GM19043 (cell line): ENCODE measurements around the gene PRKG1.
"Not testable (repeated sequence)": the region's sequence is repeated elsewhere in the genome, so short reads cannot be mapped to it uniquely, and the experiment has no call there.

Experiments
- ATAC-seq: cut with Tn5 transposase; IDR thresholded peaks from one replicate; pipeline ENCODE4 v1.9.1; 2021; ENCODE audit warnings: low read depth; ENCODE audit not compliant: unreplicated experiment

The PRKG1 gene

DNA sequence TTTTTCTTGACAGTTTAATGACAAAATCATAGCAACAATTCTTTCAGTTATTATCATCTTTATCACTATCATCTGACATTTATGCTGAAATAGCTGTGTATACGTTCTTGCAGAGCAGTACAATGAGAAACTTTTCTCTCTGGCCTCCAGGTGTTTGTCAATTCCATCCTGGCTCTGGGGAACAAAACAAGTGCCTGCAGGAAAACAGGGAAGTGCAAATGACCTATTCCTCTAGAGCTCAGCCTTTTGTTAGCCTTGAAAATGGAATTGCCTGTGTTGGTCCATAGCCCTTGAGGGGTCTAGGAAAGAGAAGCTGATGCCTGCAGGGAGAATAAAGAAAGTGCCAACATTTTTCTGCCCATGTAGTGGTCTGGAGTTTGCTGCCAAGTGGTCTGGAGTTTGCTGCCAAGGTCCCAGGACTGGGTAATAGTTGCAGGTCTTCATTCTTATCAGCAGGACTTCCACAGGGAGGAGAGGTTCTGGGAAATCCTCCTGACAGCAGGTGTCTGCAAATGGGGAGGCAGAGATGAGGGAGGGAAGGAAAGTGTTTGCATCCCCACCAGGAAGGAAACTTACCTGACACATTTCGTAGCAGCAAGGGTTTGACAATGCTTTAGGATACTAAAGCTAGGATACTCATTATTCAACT lies 635.2 kb downstream of the PRKG1 start:
- ATAC-seq: no peak

- no peak for ATAC-seq
Observed at GRCh38 chr10:51711519-51711891, 637.2 kb downstream of the PRKG1 start.

DNA sequence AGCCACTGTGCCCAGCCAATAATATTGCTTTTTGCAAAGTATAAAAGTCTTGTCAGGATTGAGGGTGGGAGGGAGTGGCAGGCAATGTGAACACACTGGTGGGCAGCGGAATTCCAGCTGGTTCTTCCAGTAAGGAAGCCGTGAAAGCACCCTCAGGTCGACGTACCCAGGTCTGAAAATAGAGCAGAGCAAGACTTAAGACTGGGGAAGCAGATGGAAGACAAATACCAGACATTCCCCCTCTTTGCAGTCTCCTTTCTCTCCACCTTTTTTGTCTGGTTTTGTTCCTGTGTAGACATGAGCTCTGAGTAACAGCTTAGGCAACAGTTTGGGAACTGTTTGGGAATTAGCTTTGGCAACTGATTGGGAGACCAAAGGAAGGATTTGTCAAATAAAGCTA lies 642.7 kb downstream of the PRKG1 start:
- no peak for ATAC-seq

DNA sequence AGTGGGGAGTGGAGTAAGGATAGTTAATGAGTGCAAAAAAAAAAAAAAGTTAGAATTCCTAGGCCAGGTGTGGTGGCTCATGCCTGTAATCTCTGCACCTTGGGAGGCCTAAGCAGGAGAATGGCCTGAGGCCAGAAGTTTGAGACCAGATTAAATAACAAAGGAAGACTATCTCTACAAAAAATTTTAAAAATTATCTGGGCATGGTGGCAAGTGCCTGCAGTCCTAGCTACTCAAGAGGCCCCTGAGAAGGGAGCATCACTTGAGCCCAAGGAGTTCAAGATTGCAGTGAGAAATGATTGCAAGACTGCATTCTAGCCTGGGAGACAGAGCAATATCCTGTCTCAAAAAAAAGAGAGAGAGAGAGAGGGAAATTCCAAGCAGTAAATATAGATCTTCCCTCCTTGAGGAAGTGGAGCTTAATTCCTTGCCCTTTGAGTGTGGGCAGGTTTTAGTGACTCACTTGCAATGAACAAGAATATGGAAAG lies 644.6 kb downstream of the PRKG1 start:
- ATAC-seq: no peak

GRCh38 chr10:51724038-51724437 lies 649.8 kb downstream of the PRKG1 start:
- no peak for ATAC-seq

DNA sequence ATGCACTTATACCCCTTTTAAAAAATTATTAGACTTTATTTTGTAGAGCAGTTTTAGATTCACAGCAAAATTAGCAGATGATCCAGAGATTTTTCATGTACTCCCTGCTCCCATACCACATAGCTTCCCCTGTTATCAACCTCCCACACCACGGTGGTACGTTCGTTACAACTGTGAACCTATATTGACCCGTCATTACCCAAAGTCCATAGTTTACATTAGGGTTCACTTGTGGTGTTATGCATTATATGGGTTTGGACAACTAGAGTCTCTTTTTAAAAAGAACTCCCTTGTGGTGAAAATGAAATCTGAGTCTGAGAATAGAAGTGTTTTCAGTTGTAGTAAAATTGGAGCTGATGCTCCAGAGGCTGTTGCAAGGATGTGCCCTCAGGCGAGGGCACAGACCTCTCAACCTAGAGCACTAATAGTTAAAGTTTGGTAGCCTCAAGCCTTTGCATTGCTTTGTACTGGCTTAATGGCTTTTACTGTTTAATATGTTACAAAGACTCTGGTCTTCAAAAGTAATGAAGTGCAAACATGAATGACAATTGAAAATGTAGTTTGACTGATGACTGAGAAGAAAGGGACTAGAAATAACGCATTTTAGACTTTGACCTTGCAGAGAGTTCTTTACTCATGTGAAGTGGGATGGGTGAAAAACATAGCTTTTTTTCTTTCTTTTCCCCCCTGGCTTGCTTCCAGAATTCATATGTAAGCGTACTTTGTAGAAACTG lies 655.7 kb downstream of the PRKG1 start:
- ATAC-seq: no peak

GRCh38 chr10:51733057-51733456 lies 658.8 kb downstream of the PRKG1 start:
- ATAC-seq: no peak

GRCh38 chr10:51743146-51743545 lies 668.9 kb downstream of the PRKG1 start:
- peak; percentile 83 for ATAC-seq

DNA sequence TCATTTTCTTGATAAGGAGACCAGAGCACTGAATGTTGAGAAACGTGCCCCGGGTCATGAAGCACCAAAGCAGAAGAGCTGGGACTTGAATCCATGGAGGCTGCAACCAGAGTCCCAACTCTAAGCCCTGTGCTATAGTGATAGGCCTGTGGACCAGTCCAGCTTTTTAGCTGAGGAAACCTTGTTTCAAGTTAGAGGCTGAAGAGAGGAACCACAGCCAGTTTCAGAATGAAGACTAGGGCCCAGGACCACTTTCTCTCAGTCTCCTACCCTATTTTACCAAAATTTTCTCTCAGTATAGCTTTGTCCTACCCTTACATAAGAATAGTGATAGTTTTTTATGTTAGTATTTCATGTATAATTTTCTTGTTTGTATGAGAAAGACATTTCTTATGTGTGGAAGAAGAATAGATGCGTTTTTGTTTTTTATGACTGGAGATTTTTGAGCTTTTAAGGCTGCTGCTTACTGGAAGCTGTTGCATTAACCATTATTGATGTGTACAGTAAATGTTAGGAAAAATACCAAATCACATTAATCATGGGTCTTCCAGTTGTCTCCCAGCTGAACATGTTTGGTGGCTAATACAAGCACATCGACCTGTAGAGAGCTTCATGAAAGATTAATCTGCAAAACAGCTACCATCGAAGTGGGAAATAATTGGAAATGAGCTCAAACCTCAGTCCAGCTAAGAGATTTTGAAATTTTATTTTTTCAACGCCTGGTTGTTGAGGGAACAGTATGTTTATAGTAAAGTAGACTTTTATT lies 670.1 kb downstream of the PRKG1 start:
- no peak for ATAC-seq

GRCh38 chr10:51745397-51745796 lies 671.1 kb downstream of the PRKG1 start:
- ATAC-seq: no peak

GRCh38 chr10:51747216-51747615 lies 672.9 kb downstream of the PRKG1 start:
- ATAC-seq: no peak

DNA sequence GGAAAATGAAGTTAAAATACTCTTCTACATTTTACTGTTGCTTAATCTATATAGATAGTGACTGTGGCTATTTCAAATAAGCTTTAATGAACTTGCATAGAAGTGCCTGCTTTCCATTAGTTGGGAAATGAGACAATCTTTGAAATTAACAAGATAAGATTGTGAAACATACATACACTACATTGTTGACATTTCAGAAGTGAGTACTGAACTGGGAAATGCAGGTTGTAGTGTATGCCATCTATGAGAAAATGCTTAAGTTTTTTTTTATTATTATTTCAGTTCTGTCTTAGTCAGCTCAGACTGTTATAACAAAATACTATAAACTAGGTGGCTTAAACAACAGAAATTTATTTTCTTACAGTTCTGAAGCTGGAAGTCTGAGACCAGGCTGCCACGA lies 674.7 kb downstream of the PRKG1 start:
- ATAC-seq: no peak

- ATAC-seq: no peak
Observed at GRCh38 chr10:51758366-51758765, 684.1 kb downstream of the PRKG1 start.

- ATAC-seq: not testable (repeated sequence)
Observed at GRCh38 chr10:51758838-51759237, 684.6 kb downstream of the PRKG1 start.

DNA sequence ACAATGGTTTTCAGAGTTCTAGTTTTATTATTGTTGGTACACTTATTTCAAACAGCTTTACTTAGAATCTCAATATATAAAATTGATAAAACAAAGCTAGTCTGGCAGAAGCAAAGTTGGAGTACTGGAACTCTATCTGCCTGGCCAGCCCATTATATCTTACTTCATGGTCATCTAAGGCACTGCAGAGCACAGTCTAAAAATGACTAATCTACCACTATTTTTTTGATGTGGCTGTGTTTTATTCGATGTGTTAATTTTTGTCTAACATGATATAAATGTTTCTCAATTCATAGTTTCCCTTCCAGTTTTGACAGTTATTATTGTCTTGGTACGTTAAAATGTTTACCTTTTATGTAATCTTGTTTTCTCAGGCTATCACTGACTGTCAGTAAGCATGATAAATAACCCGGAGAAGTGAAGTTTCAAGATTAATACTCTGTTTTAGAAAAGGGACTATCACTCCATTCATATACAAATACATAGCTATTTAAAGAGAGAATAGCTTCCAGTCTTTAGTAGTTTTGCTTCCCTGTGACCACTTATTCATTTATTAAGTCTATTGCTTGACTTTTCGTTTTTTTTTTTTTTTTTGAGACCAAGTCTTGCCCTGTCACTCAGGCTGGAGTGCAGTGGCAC lies 685.7 kb downstream of the PRKG1 start:
- no peak for ATAC-seq

DNA sequence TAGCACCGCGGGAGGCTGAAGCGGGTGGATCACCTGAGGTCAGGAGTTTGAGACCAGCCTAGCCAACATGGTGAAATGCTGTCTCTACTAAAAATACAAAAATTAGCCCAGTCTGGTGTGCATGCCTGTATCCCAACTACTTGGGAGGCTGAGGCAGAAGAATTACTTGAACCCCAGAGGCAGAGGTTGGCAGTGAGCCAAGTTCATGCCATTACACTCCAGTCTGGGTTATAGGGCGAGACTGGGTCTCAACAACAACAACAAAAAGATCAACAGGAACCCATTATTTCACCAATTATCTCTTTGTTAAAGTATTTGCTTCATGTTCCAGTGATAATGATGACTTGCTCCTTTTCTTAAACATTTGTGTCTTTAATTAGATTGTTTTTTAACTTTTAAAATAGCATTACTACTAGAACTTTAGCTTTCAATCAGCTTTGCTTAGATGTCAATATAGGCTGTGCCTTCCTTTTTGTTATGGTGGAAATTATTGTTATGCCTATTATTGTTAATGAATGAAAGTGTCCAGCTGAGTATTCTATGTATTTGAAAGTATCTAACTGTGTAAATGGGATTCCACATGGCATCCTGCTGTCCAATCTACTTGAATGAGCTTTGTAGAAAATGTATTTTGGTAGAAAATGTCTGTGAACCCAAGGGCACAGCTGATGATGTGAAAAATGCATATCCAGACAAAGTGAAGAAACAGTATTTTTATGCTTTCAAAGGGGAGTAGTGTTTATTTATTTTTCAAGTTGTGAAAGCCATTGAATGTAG lies 686.8 kb downstream of the PRKG1 start:
- ATAC-seq: no peak

DNA sequence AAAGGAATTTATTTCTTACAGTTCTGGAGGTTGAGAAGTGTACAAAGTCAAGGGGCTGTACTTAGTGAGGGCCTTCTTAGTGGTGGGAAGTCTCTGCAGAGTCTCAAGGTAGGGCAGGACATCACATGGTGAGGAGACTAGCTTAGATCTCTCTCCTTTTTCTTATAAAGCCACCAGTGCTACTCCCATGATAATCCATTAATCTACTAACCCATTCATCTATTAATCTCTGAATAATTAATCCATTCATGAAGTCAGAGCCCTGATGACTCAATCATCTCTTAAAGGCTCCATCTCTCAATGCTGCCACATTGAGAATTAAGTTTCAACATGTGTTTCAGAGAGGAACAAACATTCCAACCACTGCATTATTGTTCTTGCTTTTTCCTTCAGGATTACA lies 689.5 kb downstream of the PRKG1 start:
- ATAC-seq: no peak

GRCh38 chr10:51765284-51765971 lies 691.1 kb downstream of the PRKG1 start:
- ATAC-seq: no peak

GRCh38 chr10:51766423-51767102 lies 692.3 kb downstream of the PRKG1 start:
- no peak for ATAC-seq
